Osteocyte (in vitro differentiated cells): Measurements from ENCODE around the gene EFNB2. TPM values are rescaled to one million over a fixed set of nuclear protein-coding genes. Genes with fewer than 3 reads are reported as not detected.

ENCODE experiments used
- DNase-seq: peaks from one replicate; pipeline ENCODE4 v3.0.0; 2021; ENCODE audit warnings: mixed read lengths; ENCODE audit not compliant: unreplicated experiment; ENCODE audit errors: extremely low spot score
- H3K27ac Mint-ChIP-seq: one replicate; pipeline ENCODE4 v1.8.0; 2021; ENCODE audit warnings: mild to moderate bottlenecking, mixed read lengths; ENCODE audit not compliant: unreplicated experiment
- H3K27me3 Mint-ChIP-seq: one replicate; pipeline ENCODE4 v1.8.0; 2021; ENCODE audit warnings: mixed read lengths; ENCODE audit not compliant: unreplicated experiment
- H3K36me3 Mint-ChIP-seq: one replicate; pipeline ENCODE4 v1.8.0; 2021; ENCODE audit warnings: mixed read lengths; ENCODE audit not compliant: unreplicated experiment
- H3K4me1 Mint-ChIP-seq: one replicate; pipeline ENCODE4 v1.8.0; 2021; ENCODE audit warnings: mixed read lengths; ENCODE audit not compliant: unreplicated experiment
- H3K4me3 Mint-ChIP-seq: one replicate; pipeline ENCODE4 v1.8.0; 2021; ENCODE audit warnings: mild to moderate bottlenecking, moderate library complexity, mixed read lengths; ENCODE audit not compliant: unreplicated experiment
- H3K9me3 Mint-ChIP-seq: one replicate; pipeline ENCODE4 v1.8.0; 2021; ENCODE audit warnings: mixed read lengths; ENCODE audit not compliant: unreplicated experiment
- CTCF ChIP-seq: fragments of 200-600 bp; sonication (generic); IDR thresholded peaks from 2 replicates; pipeline ENCODE4 v1.5.0; 2021; ENCODE audit warnings: antibody characterized with exemption, mild to moderate bottlenecking, moderate library complexity
- total RNA-seq: library from RNA; stranded (reverse); gene quantifications from 2 replicates; pipeline ENCODE4 v1.2.1, GENCODE V29; 2021

EFNB2 gene
- total RNA-seq, 1 donor from 2014 or later, result 50.0 TPM

- Mint-ChIP-seq H3K4me1 (peaks cover 6% of the 10 kb centered on the region), H3K27me3 (no peaks in the 10 kb centered on the region), H3K4me3 (no peak overlapping the region), H3K9me3 (no peaks in the 10 kb centered on the region), H3K36me3 (peaks cover 28% of the 10 kb centered on the region), H3K27ac (no peak overlapping the region)
- no peak for DNase-seq
- TF ChIP-seq CTCF, result no peak
Measured at GRCh38 chr13:106548064-106548696, 12.7 kb upstream of the EFNB2 start.

GRCh38 chr13:106541826-106542225 lies 6.4 kb upstream of the EFNB2 start:
- H3K9me3 Mint-ChIP-seq, result no peaks in the 10 kb centered on the region
- H3K4me1 Mint-ChIP-seq, result peaks cover 5% of the 10 kb centered on the region
- DNase-seq, result no peak
- H3K27me3 Mint-ChIP-seq, result no peaks in the 10 kb centered on the region
- H3K36me3 Mint-ChIP-seq, result peaks cover 19% of the 10 kb centered on the region
- no peak overlapping the region for H3K27ac Mint-ChIP-seq
- no peak for TF ChIP-seq CTCF
- no peak overlapping the region for H3K4me3 Mint-ChIP-seq

- Mint-ChIP-seq H3K4me3 (no peak overlapping the region), H3K27ac (no peak overlapping the region), H3K9me3 (no peaks in the 10 kb centered on the region), H3K4me1 (peaks cover 11% of the 10 kb centered on the region), H3K36me3 (peaks cover 19% of the 10 kb centered on the region), H3K27me3 (no peaks in the 10 kb centered on the region)
- no peak for DNase-seq
- no peak for TF ChIP-seq CTCF
Measured at GRCh38 chr13:106540613-106541012, 5.2 kb upstream of the EFNB2 start.

- no peak overlapping the region for H3K4me3 Mint-ChIP-seq
- DNase-seq, result no peak
- no peaks in the 10 kb centered on the region for H3K9me3 Mint-ChIP-seq
- no peak overlapping the region for H3K27ac Mint-ChIP-seq
- TF ChIP-seq CTCF, result no peak
- peaks cover 11% of the 10 kb centered on the region for H3K36me3 Mint-ChIP-seq
- H3K4me1 Mint-ChIP-seq, result peaks cover 11% of the 10 kb centered on the region
- H3K27me3 Mint-ChIP-seq, result no peaks in the 10 kb centered on the region
Measured at GRCh38 chr13:106537521-106537920, 2.1 kb upstream of the EFNB2 start.

GRCh38 chr13:106536244-106537034 lies 977 bp upstream of the EFNB2 start:
- Mint-ChIP-seq H3K4me3 (peak overlapping the region; percentile 90), H3K36me3 (peaks cover 8% of the 10 kb centered on the region), H3K4me1 (peaks cover 16% of the 10 kb centered on the region), H3K27me3 (no peaks in the 10 kb centered on the region), H3K9me3 (no peaks in the 10 kb centered on the region), H3K27ac (peak overlapping the region; percentile 73)
- TF ChIP-seq CTCF, result peak; percentile 97
- DNase-seq, result peak; percentile 95
